Endometrium (tissue), 2 donors: ENCODE results near the gene INSRR.

Experiments used
- FAIRE-seq: peaks from 2 replicates; lab custom pipeline; 2012; peaks lifted over from hg19 to GRCh38; lab: Jason Lieb, UNC
- donor health status: control.
- donor health status: control.

The INSRR gene

DNA sequence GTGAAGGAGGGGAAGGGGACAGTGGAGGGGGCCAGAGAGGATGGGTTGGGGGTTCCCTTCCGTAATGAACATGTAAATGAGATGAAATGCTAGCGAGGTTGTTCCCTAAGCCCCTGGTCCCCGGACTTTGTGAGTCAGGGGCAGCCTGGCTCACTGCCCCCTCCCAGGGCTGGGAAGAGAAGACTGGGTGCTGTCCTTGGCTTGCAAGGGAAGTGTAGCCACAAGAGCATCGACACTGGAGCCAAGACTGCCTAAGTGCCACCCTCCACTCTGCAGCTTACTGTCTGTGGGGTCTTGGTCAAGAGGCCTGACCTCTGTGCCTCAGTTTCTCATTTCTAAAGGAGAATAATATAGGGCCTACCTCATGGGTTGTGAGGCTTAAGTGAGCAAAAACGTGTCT is 35.1 kb upstream of the INSRR start:
- FAIRE-seq = no peak

DNA sequence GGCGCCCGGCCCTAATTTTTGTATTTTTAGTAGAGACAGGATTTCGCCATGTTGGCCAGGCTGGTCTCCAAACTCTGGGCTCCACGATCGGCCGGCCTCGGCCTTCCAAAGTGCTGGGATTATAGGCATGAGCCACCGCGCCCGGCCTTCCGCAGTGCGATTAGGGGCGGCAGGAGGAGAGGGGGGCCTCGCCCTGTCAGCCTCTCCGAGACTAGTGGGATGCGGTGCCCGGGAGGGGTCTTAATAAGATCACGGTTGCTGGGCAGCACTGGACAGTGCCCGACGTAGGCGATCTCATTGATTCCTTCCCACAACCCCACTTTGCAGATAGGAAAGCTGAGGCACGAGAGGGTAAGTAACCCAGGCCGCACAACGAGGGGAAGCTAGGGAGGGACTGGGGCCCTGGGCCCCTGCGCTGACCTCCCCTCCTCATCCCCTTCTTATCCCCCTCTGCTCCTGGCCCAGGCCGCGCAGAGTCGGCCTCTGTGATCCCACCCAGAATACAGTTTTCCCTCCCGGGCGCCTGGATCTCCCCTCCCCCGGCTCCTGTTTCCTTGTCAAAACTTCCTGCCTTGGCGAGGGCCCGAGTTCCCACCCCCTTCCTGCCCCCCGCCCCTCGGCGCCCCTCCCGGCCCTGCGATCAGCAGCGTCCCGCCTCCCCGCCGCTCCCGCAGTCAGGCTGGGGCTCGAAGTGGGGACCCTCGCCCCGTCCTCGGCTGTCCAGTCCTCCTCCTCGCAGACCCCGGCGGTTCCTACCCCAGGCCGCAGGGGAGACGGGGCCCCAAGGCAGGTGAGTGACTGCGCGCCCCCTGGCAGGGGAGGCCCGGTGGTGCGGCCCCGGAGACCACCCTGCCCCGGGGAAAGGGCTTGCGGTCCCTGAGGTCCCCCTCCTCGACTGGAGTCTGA is 34.4 kb upstream of the INSRR start, which contains the start of gene PEAR1:
PEAR1 (plus strand) TSS at position 671 of the 906 bp plus-strand sequence. CDS start 10,209 bp downstream, outside the sequence.
- no peak for FAIRE-seq

DNA sequence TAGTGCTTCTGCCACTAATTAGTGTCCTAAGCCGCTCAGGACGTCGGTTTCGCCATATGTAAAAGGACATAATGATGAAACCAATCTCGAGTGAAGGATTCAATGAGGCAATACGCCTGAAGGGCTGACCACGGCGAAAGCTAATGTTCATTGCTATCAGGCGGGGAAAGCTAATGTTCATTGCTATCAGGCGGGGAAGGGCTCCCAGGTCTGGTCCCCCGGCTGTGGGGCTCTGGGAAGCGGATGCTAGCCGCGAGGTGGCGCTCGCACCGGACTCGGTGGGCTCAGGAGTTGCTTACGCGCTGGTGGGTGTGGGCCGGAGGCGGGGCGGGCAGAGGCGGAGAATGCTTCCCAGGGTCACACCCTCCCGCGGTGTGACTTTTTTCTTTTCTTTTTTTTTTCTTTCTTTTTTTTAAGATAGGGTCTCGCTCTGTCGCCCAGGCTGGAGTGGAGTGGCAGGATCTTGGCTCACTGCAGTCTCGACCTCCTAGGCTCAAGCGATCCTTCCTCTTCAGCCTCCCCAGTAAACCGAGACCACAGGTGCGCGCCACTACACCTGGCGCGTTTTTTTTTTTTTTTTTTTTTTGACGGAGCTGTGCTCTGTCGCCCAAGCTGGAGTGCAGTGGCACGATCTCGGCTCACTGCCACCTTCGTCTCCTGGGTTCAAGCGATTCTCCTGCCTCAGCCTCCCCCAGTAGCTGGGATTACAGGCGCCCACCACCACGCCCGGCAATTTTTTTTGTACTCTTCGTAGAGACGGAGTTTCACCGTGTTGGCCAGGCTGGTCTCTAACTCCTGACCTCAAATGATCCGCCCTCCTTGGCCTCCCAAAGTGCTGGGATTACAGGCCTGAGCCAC is 33.5 kb upstream of the INSRR start:
- FAIRE-seq = peak; percentile 43

DNA sequence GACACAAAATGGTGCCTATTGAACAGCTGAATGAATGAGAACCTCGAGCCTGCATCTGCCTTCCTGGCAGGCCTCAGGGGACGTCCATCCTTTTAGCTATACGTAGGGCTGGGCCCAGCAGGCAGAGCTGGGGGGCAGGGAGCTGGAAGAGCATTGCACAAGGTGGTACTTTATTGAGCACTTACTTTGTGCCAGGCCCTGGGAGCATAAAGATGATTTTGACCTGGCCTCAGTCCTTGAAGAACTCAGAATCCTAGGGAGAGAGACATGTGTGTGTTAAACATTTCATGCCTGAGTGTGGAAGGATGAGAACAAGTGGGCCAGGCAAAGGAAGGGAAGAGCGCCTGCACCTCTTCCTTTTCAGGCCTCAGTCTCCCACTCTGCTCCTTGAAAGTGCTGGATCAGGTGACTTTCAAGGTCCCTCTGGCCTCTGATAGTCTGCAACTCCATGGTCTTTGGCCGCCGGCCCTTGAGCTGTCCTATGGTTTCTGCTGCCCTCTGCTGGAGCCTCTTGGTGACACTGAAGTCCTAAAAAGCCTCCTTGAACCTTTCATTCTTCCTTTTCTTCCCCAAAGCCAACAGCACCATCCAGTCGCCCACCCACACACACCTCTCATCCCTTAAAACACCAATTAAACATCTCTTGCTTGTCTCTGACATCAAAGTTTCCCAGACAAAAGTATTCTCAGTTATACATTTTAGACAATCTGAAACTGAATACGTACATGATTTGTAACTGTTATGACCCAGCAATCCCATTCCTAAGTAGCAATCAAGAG is 31.1 kb upstream of the INSRR start:
- FAIRE-seq = no peak

DNA sequence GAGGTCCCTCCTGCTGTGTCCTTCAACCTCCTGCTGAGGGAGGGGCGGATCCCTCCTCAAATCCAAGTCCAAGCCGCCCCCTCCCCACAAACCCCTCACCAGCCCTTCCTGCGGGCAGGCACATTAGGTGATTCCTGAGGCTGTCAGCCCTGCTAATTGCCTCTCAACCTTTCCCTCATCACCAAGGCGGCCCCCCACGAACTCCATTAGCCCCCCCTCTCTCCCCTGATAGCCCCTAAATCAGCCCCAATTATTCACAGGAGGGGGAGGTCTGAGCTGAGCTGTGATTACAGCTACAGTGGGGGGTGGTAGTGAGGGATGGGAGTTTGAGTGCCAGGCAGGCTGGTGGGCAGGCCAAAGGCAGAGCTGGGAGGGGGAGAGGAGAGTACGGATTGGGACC is 28.8 kb upstream of the INSRR start:
- FAIRE-seq = no peak

DNA sequence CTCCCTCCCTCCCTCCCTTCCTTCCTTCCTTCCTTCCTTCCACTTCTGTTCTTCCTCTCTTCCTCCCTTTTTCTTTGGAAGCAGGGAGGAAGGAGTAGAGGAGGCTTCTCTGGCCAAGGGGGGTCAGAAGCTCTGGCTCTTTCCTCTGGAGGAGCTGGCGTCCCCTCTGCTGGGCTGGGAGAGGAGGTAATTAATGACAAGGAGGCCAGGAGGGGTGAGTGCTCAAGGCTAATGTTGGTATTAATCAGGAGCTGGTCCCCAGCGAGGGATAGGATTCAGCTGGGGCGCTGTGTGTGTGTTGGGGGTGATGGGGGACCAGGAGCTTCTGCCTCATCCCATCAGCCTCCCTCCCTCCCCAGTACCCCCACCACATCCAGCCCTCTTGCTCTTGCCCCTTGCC is 28.4 kb upstream of the INSRR start:
- FAIRE-seq = no peak

DNA sequence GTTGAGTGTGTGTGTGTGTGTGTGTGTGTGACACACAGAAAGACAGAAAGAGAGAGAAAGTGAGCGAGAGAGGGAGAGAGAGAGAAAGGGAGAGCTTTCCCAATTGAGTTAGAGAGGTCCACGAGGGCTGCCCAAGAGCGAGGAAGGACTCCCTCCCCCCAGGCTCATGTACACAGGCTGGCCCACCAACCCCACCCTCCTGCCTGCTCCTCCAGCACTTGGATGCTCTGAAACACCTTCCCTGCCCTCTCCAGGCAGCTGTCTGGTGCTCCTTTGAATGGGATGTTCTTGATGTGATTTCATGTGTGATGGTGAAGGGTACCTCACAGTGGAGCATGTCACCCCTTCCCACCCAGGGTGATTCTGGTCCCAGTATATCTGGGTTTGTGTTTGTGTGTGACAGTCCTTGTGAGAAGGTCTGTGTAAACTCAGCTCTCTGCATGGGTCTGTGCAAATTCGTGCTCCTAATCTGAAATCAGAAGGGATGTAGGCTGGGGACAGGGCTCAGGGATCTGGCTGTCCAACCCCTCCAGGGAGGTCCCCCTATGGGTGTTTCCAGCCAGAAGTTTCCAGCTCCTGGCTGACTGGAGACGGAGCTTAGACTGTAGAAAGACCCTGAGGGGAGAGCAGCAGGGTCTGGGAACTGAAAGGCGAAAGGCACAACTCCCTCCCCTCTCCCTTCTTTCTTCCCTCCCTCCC is 27.8 kb upstream of the INSRR start:
- no peak for FAIRE-seq

DNA sequence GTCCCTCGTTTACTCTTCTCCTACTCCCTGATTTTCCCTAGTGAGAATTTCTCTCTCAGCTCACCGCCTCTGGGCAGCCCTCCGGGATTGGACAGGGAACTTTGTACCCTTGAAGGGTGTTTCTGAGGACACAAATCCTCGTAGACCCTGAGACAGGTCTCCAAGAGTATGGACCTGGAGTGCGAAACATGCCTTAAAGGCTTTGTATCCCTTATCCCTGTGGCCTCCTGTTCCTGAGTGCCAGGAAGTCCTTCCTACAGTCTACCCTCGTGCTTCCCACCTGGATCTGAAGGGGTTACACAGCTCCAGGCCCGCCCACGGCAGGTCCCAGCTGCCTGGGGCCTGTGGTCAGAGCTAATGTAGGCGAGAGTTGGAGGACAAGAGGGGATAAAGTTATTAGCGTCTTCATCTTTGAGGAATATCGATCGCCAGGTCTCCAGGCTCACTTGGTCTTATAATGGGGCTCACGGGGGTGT is 27.0 kb upstream of the INSRR start:
- FAIRE-seq = no peak

DNA sequence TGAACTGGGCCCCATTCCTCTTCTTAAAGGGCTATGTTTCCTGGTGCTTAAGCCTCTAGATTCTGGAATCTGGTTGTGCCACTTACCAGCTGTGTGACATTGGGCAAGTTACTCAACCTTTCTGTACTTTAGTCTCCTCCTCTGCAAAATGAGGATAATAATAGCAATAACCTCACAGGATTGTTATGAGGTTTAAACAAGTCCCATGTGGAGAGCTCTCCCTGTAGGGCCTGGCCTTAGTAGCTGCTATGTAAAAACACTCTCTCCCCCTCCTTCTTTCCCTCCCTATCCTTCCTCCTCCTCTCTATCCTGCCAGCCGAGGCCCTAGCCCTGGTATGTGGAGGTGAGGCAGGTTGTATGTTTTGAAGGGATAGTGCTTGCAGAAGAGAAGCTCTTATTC is 26.4 kb upstream of the INSRR start:
- no peak for FAIRE-seq

DNA sequence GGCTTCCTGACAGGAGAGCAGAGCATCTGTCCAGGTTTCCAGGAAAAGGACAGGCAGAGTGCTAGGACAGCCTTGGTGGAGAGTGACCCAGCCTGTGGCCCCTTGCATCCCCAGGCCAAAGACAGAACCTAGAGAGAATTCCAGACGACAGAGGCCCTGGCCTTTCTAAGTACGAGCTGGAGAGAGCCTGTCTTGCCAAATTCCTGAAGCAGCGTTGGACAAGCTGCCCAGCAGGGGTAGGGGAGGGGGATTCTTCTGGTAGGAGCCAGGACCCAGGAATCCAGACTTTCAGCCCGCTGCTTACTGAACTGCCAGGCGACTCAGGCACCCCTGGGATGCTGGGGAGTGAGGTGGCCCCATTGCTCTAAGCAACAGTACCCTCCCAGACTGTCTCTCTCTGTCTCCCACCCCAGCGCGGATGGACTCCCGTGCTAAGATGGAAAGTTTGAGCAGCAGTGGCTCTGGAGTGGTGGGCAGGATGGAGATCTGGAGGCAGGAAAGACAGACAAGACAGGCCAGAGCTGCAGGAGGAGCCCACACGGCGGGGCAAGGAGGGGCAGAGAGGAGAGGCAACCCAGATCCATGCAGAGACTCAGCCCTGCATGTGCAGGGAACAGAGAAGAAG is 25.8 kb upstream of the INSRR start:
- no peak for FAIRE-seq

DNA sequence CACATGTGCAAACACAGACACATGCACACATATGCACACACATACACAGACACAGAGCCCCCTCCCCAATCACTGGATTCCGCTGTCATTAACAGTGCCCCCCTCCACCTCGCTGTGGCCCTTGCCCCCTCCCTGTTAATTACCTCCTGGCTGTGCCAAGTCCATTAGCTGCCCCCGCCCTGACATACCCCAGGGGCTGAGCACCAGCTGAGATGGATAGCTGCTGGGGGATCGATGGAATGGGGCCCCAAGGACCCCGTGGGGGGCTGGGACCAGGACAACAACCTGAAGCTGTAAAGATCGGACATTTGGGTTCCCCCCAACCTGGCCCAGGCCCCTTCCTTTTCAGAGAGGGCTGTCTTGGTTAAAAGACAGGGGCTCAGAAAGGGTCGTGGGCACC is 25.0 kb upstream of the INSRR start:
- FAIRE-seq = no peak

DNA sequence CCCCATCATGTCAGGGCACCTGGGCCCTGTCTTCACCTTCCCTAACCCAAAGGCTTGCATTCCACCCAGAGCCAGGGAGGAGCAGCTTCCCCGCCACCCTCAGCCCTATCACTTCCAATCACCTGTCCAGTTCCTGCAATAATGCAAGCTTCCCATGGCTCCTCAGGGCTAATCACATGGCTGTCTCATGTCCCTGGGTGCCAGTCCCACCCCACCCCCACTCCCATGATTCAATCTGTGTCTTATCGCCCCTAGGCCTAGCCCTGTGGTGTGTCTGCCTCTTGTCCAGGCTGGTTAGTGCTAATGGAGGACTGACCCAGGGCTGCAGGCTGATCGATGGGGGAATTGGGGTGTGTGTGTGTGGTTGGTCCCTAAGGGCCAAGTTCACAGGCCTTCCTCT is 23.6 kb upstream of the INSRR start:
- no peak for FAIRE-seq

DNA sequence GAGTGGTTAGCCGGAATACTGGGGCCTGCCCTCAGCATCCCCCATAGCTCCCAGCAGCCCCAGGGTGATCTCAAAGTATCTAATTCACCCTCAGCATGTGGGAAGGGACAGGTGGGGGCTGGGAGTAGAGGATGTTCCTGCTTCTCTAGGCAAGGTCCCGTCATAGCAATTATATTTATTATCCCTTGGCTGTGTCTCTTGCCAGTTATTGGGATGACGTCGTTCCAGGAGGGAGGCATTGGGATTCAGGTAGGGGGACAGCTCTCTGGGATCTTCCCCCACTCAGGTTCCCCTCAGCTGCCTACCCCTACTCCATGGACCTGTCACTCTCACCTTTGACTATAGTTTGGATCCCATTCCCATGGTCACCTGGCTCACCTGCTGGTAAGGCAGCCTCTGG is 22.7 kb upstream of the INSRR start:
- FAIRE-seq = no peak

DNA sequence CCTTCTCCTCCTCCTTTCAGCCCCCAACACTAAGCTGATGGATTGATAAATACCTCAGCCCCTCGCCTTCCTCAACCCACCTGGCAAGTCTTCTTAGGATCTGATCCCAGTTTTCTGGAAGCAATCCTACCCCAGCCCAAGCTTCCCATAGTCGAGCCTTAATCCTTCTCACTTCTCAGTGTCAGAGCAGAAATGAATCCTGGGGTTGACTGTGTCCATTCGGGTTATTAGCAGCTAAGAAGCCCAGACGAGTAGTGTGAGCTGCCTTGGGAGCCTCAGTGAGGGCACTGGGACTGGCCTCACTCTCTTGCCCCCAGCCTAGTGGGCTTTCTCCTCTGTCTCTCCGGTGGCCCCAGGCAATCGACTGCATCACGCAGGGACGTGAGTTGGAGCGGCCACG is 22.2 kb upstream of the INSRR start:
- no peak for FAIRE-seq

DNA sequence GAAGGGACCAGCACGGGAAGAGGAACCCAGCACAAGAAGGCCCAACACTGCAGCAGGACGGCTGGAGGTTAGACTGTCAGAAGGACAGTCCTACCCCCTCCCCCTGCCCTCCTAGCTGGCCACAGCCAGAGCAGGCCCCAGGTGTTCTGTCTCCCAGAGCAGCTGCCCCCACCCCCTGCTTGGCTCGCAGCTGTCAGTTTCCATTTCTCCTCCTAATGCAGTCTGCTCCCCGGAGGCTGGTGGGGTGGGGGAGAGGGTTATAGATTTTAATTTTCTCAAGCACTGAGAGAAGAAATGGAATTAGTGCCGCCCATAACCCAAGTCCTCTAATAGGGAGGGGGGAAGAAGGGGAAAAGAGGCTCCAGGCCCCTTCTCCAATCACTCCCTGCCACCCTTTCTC is 21.6 kb upstream of the INSRR start:
- FAIRE-seq = no peak

DNA sequence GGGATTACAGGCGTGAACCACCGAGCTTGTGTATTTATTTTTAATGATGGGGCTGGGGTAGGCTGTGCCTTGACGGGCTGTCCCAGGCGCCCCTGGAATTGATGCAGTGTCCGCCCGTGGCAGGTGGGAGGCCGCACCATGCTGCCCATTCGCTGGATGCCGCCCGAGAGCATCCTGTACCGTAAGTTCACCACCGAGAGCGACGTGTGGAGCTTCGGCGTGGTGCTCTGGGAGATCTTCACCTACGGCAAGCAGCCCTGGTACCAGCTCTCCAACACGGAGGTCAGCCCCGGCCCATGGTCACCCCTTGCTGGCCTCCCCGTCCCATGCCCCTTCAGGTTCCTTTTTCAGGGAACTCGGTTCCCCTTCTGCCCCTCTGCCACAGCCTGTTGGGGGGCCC is 21.0 kb upstream of the INSRR start:
- no peak for FAIRE-seq

DNA sequence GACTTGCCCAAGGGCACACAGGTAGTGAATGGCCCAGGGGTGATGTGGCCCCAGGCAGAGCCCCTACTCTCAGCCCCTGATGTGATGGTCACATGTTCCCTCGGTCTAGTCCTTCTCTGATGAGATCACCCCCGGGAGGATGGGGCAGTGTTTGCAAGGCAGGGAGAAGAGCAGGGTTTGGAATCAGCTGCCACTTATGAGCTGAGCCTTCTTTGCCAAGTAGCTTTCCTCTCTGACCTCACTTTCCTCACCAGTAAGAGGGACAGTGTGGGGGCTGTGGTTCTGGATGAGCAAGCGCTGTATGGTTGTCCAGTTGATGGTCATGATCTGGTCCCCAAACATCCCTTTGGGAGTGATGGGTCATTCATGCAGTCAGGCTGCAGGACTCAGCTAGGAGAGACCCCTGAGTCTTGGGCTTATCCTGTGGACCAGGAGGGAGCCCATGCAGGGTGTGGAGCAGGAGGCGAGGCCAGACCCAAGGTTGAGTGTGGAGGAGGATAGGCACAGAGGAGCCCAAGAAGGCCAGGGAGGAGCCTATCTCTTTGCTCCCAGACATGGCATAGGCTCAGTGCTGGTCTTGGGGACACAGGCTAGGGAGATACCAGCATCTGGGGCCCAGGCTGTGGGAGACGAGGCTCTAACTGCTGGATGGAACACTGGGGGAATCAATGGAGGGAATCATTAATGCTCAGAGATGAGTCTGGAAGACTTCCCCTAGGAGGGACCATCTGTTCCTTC is 18.7 kb upstream of the INSRR start:
- FAIRE-seq = no peak

DNA sequence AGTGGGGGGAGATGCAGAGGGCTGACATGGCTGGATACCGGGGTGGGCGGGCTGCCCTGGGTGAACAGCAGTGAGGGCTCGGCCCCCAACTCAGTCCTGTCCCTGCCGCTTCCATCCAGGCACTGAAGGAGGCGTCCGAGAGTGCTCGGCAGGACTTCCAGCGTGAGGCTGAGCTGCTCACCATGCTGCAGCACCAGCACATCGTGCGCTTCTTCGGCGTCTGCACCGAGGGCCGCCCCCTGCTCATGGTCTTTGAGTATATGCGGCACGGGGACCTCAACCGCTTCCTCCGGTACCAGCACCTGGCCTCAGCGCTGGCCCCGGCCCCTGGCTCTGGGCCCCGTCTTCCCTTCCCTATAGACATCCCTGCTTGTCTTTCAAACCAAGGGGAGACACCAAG is 17.4 kb upstream of the INSRR start:
- FAIRE-seq = no peak

DNA sequence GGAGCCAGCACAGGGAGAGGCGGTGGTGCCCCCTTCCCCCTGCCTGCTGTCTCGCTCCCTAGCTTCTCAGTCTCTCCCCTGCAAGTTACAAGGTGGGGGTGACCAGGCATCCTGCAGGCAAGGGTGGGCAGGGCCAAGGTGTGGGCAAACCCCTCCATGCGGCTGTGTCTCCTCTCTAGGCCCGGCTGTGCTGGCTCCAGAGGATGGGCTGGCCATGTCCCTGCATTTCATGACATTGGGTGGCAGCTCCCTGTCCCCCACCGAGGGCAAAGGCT is 16.4 kb upstream of the INSRR start:
- FAIRE-seq = no peak

DNA sequence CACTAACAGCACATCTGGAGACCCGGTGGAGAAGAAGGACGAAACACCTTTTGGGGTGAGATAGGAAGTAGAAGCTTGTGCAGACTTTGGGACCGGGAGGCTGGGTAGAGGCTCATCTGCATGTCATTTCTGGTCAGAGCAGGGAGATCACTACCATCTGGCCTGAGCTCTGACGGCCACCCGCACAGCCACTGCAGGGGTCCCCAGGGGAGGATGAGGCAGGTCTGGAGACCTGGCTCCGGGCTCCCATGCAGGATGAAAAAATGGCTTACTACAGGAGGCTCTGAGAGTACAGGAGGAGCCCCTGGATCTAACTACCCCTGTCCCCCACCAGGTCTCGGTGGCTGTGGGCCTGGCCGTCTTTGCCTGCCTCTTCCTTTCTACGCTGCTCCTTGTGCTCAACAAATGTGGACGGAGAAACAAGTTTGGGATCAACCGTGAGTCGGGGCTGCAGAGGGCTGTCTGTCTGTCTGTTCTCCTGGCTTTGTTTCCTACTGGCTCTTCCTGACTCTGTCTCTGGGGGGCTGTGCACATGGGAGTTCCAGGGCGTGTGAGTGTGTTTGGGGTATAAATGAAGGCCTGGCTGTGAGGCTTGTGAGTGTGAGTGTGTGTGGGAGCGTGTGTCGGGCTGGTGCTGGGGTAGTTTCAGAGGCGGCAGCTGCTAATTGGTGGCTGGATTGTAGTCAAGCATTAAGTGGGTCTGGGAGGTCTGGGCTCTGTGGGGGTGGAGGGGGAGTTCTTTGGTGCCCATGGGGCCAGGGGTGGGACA is 15.8 kb upstream of the INSRR start:
- no peak for FAIRE-seq
